C1 segment of cervical spinal cord (tissue), 14 donors: Measurements from ENCODE around the gene TCERG1L.

ENCODE experiments used
- DNase-seq, 14 donors: peaks; one replicate each; lab custom pipeline; 2025; lab: John Stamatoyannopoulos, UW

The TCERG1L gene

DNA sequence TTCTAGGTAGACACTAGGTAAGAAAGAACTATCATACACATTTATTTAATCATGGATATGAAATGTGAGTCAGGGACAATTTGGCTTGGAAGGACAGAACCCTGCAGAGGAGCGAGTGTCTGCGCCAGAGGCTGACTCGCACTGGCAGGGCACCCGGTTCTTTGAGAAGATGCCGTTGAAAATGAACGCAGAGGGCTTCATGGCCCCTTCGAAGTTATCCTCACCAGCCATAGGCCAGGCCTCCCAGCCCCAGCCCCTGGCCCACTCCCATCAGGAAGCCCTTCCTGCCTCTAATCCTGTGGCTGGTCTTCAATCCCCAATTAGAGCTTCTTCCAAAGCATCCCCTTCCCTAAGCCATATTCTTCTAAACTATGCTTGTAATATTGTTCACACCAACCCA is 239.8 kb downstream of the TCERG1L start:
- DNase-seq: no peak

DNA sequence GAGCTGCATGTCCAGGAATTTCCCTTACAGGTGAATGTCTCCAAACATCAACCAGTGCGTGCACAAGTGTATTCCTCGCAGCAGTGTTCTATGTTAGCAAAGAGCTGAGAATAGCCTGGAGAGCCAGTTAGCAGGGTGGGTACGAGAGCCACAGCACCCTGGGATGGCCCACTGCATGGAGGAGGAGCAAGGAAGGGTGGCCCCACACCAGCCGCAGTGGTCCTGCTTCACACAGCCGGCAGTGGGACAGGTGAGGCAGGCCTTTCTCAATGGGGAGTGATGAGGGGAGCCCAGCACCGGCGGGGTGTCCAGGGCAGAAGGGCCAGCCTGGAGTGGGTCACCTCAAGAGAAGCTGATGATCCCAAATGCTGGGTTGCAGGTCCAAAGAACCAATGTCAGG is 240.7 kb downstream of the TCERG1L start:
- no peak for DNase-seq

DNA sequence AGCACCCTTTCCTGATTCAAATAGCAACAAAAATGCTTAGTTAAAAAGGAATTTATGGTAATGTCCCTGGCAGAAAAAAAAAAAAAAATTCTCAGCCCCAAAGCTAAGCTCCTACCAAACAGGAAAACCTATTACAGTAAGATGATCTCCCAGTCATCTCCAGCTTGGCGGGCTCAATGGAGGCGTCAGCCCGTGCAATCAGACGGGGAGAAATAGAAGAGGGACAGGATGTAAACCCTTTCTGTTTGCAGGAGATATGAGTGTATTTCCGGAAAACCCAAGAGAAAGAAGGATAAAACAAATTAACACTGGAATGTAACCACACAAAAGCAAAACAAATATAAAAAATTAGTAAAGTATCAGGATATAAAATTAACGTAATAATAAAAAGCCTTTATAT is 242.8 kb downstream of the TCERG1L start:
- no peak for DNase-seq

DNA sequence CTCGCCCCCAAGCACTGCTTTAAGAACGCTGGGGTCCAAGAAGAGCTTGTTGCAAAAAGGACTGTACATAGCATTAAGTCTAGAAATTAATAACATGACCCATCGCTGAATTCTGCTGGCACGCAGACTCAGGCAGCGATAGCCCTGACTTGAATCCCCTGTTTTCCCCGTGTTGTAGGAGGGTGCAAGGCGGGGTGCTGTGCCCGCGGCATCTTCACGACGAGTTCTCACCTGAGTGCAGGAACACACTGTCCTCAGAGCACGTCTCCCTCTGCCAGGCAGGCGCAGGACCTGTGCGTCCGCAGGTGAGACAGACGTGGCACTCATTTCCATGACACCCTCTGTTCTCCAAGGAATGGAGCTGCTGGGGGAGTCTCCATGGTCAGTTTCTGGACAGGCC is 243.2 kb downstream of the TCERG1L start:
- no peak for DNase-seq

DNA sequence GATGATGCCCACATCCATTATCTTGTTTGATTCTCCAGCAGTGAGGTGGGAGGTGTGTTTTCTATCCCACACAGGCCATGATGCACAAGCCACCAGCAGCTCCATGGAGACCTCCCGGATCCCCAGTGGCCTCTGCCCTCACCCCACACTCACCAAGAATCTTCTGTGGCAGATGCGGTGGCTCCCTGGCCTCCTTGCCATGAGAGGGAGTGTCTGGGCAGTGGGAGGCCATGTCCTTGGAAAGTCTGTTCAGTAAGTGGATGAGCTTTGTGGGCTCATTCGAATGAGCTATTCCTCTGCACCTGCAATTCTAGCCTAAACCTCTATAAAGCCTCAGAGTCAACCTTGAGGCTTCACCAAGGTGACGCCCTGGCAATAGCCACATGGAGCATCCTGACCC is 243.8 kb downstream of the TCERG1L start:
- no peak for DNase-seq

DNA sequence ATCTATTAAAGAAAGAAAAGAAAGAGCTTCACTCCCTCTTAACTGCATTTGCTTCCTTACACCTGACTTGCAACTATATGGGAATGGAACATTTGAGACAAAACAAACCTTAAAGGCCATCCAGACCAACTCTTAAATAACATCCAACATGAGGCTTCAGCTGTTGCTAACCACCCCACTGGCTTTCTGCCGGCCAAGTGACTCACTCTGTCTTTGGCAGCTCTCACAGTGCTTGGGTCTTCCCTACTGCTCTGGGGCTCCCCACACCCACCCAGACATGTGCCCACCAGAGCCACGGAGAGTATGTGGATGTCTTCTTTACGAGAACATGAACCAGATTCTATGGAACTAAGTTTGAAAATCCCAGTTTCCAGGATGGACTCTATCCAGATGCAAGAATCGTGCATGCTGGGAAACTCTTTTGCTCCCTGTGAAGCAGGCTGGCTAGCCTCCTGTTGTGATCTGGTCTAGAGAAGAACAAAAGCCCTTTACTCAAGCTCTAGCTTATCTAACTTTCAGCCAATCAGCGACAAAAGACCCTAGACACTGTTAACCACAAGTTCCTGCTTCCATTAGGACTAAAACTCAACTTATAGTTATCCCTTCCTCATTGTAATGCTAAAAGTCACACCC is 245.7 kb downstream of the TCERG1L start:
- DNase-seq: peak in 1 of 14 donors; percentile 37

DNA sequence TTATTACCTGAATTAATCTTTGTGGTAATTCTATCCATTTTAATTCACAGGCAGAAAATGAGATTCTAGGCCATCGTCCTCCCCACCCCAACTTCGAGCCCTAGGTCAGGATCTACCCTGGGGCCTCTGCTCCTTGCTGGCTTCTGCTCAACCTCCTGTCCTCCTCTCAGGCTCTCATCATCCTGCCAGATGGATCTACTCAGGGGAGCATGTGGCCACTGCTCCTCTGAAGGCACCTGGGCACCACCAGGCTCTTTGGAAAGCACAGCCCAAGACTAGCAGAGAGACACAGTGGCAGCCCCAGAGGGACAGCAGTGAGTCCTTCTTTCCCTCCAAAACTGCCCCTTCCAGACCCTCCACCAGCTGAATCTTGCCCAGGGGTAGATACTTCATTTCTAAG is 248.2 kb downstream of the TCERG1L start:
- peak in 1 of 14 donors; percentile 33 for DNase-seq

DNA sequence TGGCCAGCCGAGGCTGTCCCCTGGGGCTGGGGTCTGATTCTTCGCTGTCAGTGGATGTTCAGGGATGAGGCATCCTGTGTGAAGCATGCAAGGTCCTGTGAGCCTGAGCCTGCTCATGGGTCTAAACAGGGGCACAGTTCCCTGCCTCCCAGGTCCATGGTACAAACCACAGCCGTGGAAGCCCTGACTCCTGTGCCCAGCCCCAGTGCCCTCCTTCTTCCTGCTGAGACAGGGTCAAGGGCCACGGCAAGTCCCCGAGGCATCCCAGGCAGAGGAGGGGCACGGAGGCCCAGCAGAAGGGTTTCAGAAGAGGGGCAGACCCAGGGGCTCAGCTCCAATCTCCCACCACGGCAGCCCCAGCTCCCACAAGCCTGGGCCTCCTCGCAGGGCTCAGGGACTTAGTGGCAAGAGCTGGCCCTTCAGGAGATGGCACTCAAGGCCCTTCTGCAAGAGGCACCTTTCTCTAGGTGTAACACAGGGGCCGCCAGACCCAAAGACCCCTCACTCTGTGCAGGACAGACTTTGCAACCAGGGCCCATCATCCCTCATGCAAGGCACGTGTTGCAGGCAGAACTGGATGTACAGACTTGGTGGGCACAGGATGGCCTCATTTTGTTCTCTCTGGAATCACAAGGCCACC is 248.8 kb downstream of the TCERG1L start:
- no peak for DNase-seq

DNA sequence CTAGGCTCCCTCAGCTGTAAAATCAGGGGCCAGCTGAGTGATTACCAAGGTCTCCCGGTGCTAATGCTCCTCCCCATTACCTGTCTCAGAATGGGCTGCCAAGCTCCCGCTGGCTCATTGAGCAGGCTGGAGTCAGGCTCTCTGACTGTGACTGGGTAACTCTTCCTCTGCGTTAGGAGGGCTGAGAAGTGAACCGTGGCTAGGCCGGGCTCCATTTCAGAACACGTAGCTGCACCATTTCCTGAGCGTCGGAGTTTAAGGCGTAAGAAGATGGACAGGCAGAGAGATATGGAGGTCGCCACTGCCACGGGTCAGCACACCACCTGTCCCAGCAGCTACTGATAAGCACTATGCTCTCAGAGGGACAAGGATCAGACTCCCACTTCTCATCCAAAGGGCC is 250.3 kb downstream of the TCERG1L start:
- DNase-seq: no peak

DNA sequence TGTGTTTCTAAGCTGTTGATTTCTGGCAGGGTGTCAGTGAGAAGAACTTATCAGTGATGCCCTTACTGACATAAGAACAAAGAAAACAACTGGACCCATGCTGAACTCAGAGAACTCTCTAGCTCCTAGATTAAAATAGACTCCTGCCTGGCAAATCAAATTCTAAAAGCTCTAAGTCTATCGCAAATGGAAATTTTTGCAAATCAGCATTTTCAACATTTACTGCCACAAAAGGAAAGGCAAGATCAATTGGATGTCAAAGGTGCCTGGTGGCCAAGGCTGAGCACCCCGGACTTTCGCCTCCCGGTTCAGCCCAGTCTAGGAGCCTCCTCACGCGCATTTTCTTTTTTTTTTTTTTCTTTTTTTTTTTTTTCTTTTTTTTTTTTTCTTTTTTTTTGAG is 251.6 kb downstream of the TCERG1L start:
- DNase-seq: no peak

DNA sequence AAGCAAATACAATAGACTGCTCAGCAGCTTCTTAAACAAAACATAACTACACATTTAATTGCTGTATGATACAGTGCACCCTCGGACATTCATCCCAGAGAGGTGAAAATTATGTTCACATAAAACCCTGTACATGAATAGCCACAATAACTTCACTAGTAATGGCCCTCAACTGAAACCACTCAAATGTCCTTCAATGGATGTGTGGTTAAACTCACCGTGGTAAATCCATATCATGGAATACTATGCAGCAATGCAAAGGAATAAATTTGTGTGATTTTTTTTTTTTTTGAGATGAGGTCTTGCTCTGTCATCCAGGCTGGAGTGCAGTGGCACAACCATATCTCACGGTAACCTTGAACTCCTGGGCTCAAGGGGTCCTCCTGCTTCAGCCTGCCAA is 252.7 kb downstream of the TCERG1L start:
- DNase-seq: no peak

DNA sequence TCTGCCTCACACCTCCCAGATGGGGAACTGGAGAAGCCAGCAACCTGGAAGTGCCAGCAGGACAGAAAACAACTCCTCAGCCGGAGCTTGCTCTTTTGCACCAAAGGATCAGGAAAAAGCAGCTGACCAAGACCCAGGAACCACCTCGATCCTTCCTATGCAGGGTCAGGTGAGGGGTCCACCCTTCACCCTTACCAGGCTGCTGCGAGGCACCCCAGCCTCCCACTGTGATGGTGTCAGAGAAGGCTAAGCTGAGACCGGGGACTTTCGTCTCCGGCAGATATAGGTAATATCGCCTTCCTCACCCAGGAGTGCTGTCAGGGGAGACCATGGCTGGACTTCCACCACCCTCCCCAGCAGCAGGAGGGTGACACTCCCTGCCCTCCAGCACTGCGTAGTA is 254.7 kb downstream of the TCERG1L start:
- DNase-seq: no peak

DNA sequence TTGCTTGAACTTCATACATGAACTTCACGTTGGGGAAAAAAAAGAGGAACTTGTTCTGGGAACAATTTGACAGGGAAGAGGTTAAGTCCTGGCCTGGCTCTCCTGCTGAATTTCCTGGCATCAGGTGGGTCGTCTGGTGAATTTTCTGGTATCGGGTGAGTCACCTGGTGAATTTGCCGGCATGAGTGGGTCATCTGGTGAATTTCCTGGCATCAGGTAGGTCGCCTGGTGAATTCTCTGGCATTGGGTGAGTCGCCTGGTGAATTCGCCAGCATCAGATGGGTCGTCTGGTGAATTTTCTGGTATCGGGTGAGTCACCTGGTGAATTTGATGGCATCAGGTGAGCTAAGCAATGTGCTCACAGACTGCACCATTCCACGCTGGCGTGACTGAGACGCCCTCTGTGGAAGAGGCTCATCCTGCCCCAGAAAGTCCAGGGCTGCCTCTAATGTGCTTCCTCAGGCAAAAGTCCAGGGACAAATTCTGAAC is 255.4 kb downstream of the TCERG1L start:
- DNase-seq: no peak

DNA sequence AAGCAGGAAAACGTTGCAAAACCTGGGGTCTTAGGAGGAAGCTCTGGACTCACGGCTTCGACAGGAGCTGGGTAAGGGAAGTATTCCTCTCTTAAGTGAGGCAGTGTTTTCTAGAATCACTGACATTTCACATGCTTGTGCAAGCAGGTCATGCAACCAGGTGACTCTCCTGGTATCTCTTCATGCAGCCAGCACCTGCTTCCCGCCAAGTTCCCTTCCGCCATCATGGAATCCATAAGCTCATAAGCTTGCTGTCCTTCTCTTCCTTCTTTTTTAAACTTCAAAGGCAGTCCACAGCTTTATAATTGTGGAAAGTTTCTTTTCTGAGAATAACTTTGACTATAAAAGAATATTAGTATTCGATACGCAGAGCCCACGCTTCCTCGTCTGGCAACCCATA is 256.1 kb downstream of the TCERG1L start:
- DNase-seq: no peak

DNA sequence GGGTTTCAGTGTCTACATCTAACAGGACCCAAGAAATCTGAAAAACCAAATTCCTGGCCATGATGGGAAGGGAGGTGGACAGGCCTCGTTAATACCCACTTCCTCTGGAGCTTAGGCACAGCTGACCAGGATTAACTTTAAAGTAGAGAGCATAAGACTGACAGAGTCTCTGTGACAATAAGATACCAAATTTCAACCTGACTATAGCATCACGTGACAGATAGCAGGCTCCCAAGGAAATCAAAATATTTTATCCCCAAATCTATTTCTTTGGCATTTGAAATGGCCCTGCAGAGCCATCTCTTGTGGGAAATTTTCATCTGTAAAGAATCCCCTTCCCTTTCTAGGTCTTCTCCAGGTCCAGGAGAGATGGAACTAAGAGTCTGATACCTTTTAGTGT is 258.3 kb downstream of the TCERG1L start:
- DNase-seq: no peak

DNA sequence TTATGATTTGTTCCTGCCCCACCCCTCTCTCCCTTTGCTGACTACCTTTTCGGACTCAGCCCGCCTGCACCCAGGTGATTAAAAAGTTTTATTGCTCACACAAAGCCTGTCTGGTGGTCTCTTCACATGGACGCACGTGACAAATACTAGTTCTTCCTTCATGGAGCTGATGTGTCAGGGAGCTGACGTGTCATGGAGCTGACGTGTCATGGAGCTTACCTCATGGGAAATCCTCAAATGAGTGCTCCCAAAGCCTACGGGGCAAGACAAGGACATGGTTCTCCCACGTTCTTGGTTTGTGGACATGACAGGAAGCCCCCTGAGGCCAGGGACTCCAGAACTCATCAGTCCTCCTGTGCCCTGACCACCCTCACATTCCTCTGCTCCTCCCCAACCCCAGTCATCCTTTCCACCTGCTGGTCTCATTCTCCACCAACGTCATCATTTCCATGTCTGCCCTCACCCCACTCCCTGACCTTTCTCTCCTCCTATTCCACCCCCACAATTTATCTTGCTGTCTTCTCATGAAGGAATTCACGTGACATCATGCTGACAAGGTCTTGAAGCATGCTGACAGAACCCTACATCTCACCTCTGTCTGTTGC is 261.3 kb downstream of the TCERG1L start:
- no peak for DNase-seq

DNA sequence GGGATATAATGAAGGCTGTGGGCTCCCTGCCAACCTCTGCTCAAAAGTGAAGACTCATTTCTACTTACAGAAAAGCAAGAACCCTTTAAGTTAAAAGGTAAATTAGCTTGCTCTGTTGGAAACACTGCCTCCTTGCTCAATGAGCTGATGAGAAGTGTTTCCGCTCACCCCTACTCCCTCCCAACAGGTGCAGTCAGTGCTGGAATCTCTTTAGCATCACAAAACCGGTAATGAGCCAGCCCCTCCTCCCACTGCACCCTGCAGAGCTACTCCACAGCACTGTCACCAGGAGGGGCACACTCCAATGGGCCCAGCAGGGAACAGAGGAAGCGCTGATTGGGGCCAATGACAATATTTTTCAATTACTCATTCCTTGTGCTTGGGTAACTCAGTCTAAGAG is 262.5 kb downstream of the TCERG1L start:
- DNase-seq: no peak

DNA sequence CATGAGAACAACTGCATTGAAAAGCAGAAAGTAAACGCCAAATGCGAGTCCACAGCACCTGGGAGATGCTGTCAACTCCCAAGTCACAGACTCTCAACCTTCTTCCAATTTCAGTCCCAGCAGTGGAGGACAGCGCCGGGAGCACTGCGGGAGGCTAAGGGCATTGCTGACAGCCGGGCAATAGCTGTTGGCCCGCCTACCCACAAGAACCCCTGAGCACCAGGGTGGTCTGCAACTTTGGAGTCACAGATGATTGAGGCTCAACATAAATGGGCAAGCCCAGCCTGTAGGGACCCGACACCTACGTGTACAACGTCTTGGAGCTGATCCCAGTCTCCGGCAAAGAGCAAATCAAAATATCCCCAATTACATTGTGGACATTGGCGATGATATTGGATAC is 262.9 kb downstream of the TCERG1L start:
- no peak for DNase-seq

DNA sequence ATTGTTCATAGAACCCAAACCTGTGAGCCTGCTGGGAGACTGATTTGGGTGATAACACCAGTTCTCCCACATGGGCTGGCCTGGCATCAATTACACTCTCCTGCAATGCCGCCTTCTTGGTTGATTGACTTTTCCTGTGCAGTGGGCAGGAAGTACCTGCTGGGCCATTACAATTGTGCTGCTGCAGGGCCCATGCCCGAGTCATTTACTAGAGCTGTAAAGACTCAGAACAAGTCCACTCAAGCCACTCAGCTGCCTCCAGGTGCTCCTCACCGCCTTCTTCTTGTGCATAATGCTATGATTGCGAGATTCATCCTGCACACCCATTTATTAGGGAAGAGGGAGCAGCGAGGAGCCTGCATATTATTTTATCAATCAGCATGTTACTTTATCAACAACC is 264.0 kb downstream of the TCERG1L start:
- no peak for DNase-seq

DNA sequence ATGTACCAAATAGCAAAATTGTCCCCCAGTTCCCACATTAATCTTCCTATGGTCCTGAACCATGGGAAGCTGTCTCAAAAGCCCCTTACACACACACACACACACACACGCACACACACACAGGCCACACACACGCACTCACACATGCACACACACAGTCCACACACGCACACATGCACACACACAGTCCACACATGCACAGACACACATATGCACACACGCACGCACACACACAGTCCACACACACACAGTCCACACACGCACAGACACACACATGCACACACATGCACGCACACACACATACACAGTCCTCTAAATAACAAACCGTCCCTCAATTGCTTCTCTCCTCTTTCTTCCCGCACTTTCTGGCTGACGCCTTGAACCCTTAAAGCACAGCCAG is 265.3 kb downstream of the TCERG1L start:
- DNase-seq: no peak

DNA sequence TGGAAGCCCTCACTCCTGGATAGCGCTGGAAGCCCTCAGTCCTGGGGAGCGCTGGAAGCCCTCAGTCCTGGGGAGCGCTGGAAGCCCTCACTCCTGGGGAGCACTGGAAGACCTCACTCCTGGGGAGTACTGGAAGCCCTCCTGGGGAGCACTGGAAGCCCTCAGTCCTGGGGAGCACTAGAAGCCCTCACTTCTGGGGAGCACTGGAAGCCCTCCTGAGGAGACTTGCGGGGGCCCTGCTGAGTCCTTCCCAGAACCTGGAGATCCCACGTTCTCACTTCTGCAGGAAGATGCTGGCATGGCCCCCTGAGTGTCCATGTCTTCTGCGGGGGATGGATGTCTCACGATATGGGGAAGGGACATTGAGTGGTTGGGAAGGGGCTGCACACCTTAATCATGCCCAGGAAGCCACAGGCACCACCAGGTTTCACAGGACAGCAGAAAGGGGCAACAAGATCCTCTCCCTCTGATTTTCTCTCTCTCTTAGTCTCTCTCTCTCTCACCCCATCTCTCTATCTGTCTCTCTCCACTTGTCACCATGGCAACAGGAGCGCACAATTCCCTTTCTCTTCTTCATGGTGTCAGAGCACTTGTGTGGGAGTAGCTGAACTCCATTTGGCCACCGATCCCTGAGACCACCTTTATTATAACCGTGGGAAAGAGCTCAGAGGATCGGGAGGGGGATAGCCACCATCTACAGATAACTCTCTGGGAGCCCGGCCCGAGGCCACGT is 267.0 kb downstream of the TCERG1L start:
- DNase-seq: no peak

DNA sequence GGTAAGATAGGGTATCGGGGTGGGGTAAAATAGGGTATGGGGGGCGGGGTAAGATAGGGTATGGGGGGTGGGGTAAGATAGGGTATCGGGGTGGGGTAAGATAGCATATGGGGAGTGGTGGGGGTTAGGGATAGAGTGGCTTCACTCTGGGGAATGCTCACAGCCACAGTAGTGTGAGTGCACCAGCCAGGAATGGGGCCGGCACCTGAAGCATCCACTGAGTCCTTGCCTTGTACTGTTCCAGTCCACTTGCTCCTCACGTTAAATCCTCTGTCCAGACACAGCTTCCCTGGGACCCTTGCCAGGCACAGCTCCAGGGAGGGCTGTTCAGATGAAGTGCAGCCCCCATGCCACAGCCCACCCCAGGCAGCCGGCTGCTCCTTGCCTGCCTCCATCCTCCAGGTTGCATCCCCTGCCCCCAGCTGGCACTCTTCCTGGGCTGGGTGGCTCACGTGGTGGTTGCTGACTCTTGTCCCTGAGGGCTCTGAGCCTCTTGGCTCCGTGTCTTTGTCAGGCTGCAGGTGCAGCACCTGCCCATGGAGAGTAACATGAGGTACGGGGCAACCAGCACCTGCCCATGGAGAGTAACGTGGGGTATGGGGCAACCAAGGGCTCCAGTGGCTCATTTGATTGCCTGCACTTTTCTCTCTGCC is 268.4 kb downstream of the TCERG1L start:
- DNase-seq: no peak
